C4-2B (cell line): ENCODE measurements around the gene RAB43.

ENCODE experiments used
- H3K27ac ChIP-seq: fragments of 450-650 bp; 2 replicates; pipeline ENCODE4 v1.5.1; 2017
- CTCF ChIP-seq: fragments of 450-650 bp; conservative IDR thresholded peaks from 2 replicates; pipeline ENCODE4 v1.5.1; 2017; ENCODE audit warnings: mild to moderate bottlenecking
- ZFX ChIP-seq: fragments of 450-650 bp; IDR thresholded peaks from 2 replicates; pipeline ENCODE4 v1.6.1; 2017

The RAB43 gene

GRCh38 chr3:129060276-129061022 lies 61.2 kb downstream of the RAB43 start, which contains the start of gene GP9:
GP9 (plus strand) TSS chr3:129060779; CDS start chr3:129061740, 961 bp downstream.
- no peak for TF ChIP-seq ZFX
- no peak for TF ChIP-seq CTCF
- no peak within 1 kb of the TSS for H3K27ac ChIP-seq

GRCh38 chr3:129059311-129059958 lies 62.2 kb downstream of the RAB43 start:
- H3K27ac ChIP-seq: no peak overlapping the region

GRCh38 chr3:129058441-129059200 lies 63.0 kb downstream of the RAB43 start:
- H3K27ac ChIP-seq: peak overlapping the region; percentile 5; the same call in 1 of the 2 replicates
- TF ChIP-seq ZFX (no peak), CTCF (no peak)

More at GRCh38 chr3:129059311-129059958, 62.2 kb downstream of the RAB43 start:
- TF ChIP-seq ZFX: no peak
- TF ChIP-seq CTCF: no peak

GRCh38 chr3:129057249-129057648 lies 64.4 kb downstream of the RAB43 start:
- TF ChIP-seq ZFX (no peak), CTCF (no peak)
- H3K27ac ChIP-seq: no peak overlapping the region

- no peak overlapping the region for H3K27ac ChIP-seq
- no peak for TF ChIP-seq CTCF
- no peak for TF ChIP-seq ZFX
Observed at GRCh38 chr3:129056451-129057173, 65.0 kb downstream of the RAB43 start.

GRCh38 chr3:129054605-129055104 lies 66.9 kb downstream of the RAB43 start:
- no peak for TF ChIP-seq CTCF
- TF ChIP-seq ZFX: no peak
- no peak overlapping the region; the same call in 1 of the 2 replicates for H3K27ac ChIP-seq
